OCI-LY1 (cell line): ENCODE measurements around the gene COA1.

Experiments
- H2AFZ ChIP-seq: fragments of 200-600 bp; sonication (generic), shearing (Covaris generic); 2 replicates; pipeline ENCODE4 v1.6.0; 2014; ENCODE audit warnings: antibody characterized with exemption, mild to moderate bottlenecking, low read length
- H3F3A ChIP-seq: fragments of 200-600 bp; sonication (generic), shearing (Covaris generic); 2 replicates; pipeline ENCODE4 v1.6.0; 2014; ENCODE audit warnings: mild to moderate bottlenecking, antibody characterized with exemption, low read length, moderate library complexity; ENCODE audit not compliant: insufficient read depth
- H3K27ac ChIP-seq: fragments of 200-600 bp; sonication (generic); 2 replicates; pipeline ENCODE4 v1.5.1; 2014; ENCODE audit warnings: low read length, mixed run types, mild to moderate bottlenecking, low read depth; ENCODE audit not compliant: poor library complexity, severe bottlenecking
- H3K27me3 ChIP-seq: fragments of 200-600 bp; sonication (generic); 2 replicates; pipeline ENCODE4 v1.6.0; 2014; ENCODE audit warnings: antibody characterized with exemption, mild to moderate bottlenecking, low read length, moderate library complexity; ENCODE audit not compliant: insufficient read depth
- H3K36me3 ChIP-seq: fragments of 200-600 bp; sonication (generic); 2 replicates; pipeline ENCODE4 v1.6.1; 2014; ENCODE audit warnings: mild to moderate bottlenecking, antibody characterized with exemption, low read length, moderate library complexity, mixed read lengths; ENCODE audit not compliant: insufficient read depth
- H3K4me1 ChIP-seq: fragments of 200-600 bp; sonication (generic); 2 replicates; pipeline ENCODE4 v1.5.1; 2014; ENCODE audit warnings: mild to moderate bottlenecking, low read length, moderate library complexity; ENCODE audit not compliant: insufficient read depth, severe bottlenecking
- H3K4me2 ChIP-seq: fragments of 200-600 bp; sonication (generic), shearing (Covaris generic); 2 replicates; pipeline ENCODE4 v1.6.1; 2014; ENCODE audit warnings: low read length
- H3K4me3 ChIP-seq: fragments of 200-600 bp; sonication (generic); 2 replicates; pipeline ENCODE4 v1.5.1; 2014; ENCODE audit warnings: low read length, low read depth, mild to moderate bottlenecking, mixed read lengths; ENCODE audit not compliant: poor library complexity, severe bottlenecking
- H3K79me2 ChIP-seq: fragments of 200-600 bp; shearing (Covaris generic); 2 replicates; pipeline ENCODE4 v1.6.1; 2016; ENCODE audit warnings: mixed run types, low read length, mixed read lengths; ENCODE audit not compliant: insufficient read depth
- H3K9ac ChIP-seq: fragments of 200-600 bp; sonication (generic), shearing (Covaris generic); 2 replicates; pipeline ENCODE4 v1.6.1; 2014; ENCODE audit warnings: mild to moderate bottlenecking, low read length, mixed read lengths
- H3K9me2 ChIP-seq: fragments of 200-600 bp; sonication (generic), shearing (Covaris generic); 2 replicates; pipeline ENCODE4 v1.6.1; 2014; ENCODE audit warnings: low read depth, mild to moderate bottlenecking, low read length, mixed read lengths
- H3K9me3 ChIP-seq: fragments of 200-600 bp; shearing (Covaris generic); 2 replicates; pipeline ENCODE4 v1.6.1; 2014; ENCODE audit warnings: low read length, mixed read lengths
- H4K20me1 ChIP-seq: fragments of 200-600 bp; sonication (generic), shearing (Covaris generic); 2 replicates; pipeline ENCODE4 v1.6.0; 2016; ENCODE audit warnings: mild to moderate bottlenecking, low read length; ENCODE audit not compliant: insufficient read depth
- EZH2 ChIP-seq: fragments of 200-600 bp; sonication (generic), shearing (Covaris generic); IDR thresholded peaks from 2 replicates; pipeline ENCODE4 v1.8.0; 2017; ENCODE audit warnings: borderline replicate concordance, mixed run types, mild to moderate bottlenecking, antibody characterized with exemption, low read length, moderate library complexity, mixed read lengths
- TF ChIP-seq, protein P1 (sequence below): fragments of 200-600 bp; sonication (generic), shearing (Covaris generic); IDR thresholded peaks from 2 replicates; pipeline ENCODE4 v1.5.1; 2017; ENCODE audit warnings: mild to moderate bottlenecking, antibody characterized with exemption, low read length, moderate library complexity, mixed read lengths

Gene COA1

DNA sequence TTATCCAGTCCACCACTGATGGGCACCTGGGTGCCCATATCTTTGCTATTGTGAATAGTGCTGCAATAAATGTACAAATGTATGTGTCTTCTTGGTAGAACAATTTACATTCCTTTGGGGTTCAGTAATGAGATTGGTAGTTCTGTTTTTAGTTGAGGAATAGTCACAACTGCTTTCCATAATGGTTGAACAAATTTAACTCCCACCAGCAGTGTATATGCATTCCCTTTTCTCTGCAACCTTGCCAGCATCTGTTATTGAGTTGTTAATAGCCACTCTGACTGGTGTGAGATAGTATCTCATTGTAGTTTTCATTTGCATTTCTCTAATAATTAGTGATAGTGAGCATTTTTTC, 27.8 kb downstream of the COA1 start:
- Histone ChIP-seq H3K9me2 (no peaks in the 10 kb centered on the region), H4K20me1 (no peaks in the 10 kb centered on the region), H3K27me3 (no peaks in the 10 kb centered on the region), H3K9me3 (0 out of 2 replicates have a peak, but pooled peaks cover 3% of the 10 kb centered on the region), H3K9ac (no peak overlapping the region), H3K4me3 (no peak overlapping the region), H2AFZ (no peak overlapping the region), H3F3A (no peaks in the 10 kb centered on the region), H3K4me2 (no peak overlapping the region), H3K27ac (peak overlapping the region; percentile 29), H3K79me2 (peaks cover 34% of the 10 kb centered on the region), H3K36me3 (peaks cover 27% of the 10 kb centered on the region), H3K4me1 (peaks cover 46% of the 10 kb centered on the region)
- no peak for TF ChIP-seq EZH2
- TF ChIP-seq, protein P1, sequence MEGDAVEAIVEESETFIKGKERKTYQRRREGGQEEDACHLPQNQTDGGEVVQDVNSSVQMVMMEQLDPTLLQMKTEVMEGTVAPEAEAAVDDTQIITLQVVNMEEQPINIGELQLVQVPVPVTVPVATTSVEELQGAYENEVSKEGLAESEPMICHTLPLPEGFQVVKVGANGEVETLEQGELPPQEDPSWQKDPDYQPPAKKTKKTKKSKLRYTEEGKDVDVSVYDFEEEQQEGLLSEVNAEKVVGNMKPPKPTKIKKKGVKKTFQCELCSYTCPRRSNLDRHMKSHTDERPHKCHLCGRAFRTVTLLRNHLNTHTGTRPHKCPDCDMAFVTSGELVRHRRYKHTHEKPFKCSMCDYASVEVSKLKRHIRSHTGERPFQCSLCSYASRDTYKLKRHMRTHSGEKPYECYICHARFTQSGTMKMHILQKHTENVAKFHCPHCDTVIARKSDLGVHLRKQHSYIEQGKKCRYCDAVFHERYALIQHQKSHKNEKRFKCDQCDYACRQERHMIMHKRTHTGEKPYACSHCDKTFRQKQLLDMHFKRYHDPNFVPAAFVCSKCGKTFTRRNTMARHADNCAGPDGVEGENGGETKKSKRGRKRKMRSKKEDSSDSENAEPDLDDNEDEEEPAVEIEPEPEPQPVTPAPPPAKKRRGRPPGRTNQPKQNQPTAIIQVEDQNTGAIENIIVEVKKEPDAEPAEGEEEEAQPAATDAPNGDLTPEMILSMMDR = no peak

DNA sequence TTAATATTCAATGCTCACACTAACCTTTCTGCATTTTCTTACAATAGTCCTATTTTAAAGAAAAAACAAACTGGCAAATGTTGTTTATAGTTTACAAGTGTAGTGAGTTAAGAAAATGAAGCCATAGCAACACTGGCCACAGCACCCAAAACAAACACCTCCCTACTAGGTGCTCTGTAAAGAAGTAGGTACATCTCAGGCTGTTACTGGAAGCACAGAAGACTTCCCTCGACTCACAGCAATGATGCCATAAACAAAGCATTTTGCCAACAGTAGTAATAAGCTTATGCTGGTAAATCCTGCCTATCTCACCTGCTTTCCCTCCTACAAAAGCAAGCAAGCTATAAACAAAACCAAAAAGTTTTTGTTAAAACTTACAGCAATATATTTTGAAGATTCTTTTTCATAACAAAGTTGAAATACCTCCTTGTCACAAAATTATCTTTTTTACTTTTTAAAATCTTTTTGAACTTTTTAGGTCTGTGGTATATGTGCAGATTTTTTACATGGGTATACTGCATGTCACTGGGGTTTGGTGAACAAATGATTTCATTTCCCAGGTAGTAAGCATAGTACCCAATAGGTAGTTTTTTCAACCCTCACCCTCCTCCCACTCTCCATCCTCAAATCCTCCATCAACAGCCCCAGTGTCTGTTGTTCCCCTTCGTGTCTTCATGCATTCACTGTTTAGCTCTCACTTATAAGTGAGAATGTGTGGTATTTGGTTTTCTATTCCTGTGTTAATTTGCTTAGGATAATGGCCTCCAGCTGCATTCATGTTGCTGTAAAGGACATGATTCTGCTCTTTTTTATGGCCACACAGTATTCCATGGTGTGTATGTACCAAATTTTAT, 28.4 kb downstream of the COA1 start:
- Histone ChIP-seq H3K9ac (no peak overlapping the region), H3K4me2 (no peak overlapping the region), H3K36me3 (peaks cover 26% of the 10 kb centered on the region), H3K79me2 (peaks cover 40% of the 10 kb centered on the region), H3K27me3 (no peaks in the 10 kb centered on the region), H3K4me3 (no peak overlapping the region), H2AFZ (no peak overlapping the region), H3K27ac (peak overlapping the region; percentile 29), H4K20me1 (no peaks in the 10 kb centered on the region), H3K4me1 (peaks cover 46% of the 10 kb centered on the region), H3K9me3 (0 out of 2 replicates have a peak, but pooled peaks cover 3% of the 10 kb centered on the region), H3K9me2 (no peaks in the 10 kb centered on the region), H3F3A (no peaks in the 10 kb centered on the region)
- TF ChIP-seq, protein P1 = no peak
- TF ChIP-seq EZH2 = no peak

DNA sequence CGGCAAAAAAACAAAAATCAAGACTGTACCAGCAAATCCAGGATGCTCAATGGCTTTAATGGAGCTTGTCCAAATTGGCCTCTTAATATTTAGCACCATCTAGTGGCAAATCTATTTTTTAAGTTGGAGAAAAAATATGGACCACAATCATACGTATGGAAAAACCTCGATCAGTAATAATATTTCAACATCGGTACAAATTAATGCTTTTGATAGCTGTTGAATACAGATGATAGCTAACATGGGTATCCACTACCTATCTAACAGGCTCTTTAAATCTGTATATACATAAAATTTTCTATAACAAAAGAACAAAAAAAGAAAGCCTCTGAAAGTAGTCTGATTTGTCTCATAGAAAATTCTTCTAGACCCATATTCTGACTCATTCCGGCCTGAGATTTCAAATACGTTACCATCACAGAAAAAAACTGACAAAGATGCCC, 29.2 kb downstream of the COA1 start:
- H3K79me2 ChIP-seq = peaks cover 45% of the 10 kb centered on the region
- peaks cover 18% of the 10 kb centered on the region for H3K36me3 ChIP-seq
- no peak overlapping the region for H2AFZ ChIP-seq
- peak overlapping the region; percentile 61 for H3K27ac ChIP-seq
- 0 out of 2 replicates have a peak, but pooled peaks cover 3% of the 10 kb centered on the region for H3K9me3 ChIP-seq
- TF ChIP-seq EZH2 = no peak
- TF ChIP-seq, protein P1 = peak; percentile 88
- no peak overlapping the region for H3K4me3 ChIP-seq
- H3F3A ChIP-seq = no peaks in the 10 kb centered on the region
- no peaks in the 10 kb centered on the region for H3K9me2 ChIP-seq
- H3K9ac ChIP-seq = no peak overlapping the region; the same call in 1 of the 2 replicates
- H3K4me1 ChIP-seq = peaks cover 53% of the 10 kb centered on the region
- no peaks in the 10 kb centered on the region for H3K27me3 ChIP-seq
- H3K4me2 ChIP-seq = peak overlapping the region; percentile 40; the same call in 1 of the 2 replicates
- no peaks in the 10 kb centered on the region for H4K20me1 ChIP-seq
